Immature natural killer cell (primary cell): ENCODE measurements around the gene CTRL. TPM values are rescaled to one million over a fixed set of nuclear protein-coding genes. Genes with fewer than 3 reads are reported as not detected.
"Not testable (repeated sequence)": the region's sequence is repeated elsewhere in the genome, so short reads cannot be mapped to it uniquely, and the experiment has no call there.

Experiments
- DNase-seq, 3 donors: peaks; one replicate each; pipeline ENCODE4 v3.0.0; 2022; ENCODE audit warnings: mixed read lengths in 1 of 3
- H3K27ac Mint-ChIP-seq, 6 donors: one replicate each; pipeline ENCODE4 v1.8.0; 2020; ENCODE audit warnings: mixed read lengths in 6 of 6, mild to moderate bottlenecking in 5 of 6, inconsistent platforms in 4 of 6, moderate library complexity in 3 of 6
- H3K27me3 Mint-ChIP-seq, 3 donors: one replicate each; pipeline ENCODE4 v1.8.0; 2020 to 2021; ENCODE audit warnings: low read depth in 3 of 3, mild to moderate bottlenecking in 3 of 3, mixed read lengths in 3 of 3, moderate library complexity in 3 of 3, inconsistent platforms in 1 of 3
- H3K36me3 Mint-ChIP-seq, 3 donors: one replicate each; pipeline ENCODE4 v1.8.0; 2020; ENCODE audit warnings: mixed read lengths in 3 of 3, inconsistent platforms in 2 of 3, mild to moderate bottlenecking in 2 of 3
- H3K4me1 Mint-ChIP-seq, 2 donors: one replicate each; pipeline ENCODE4 v1.8.0; 2020; ENCODE audit warnings: inconsistent platforms in 2 of 2, mild to moderate bottlenecking in 2 of 2, mixed read lengths in 2 of 2, moderate library complexity in 1 of 2
- H3K4me3 Mint-ChIP-seq, 5 donors: one replicate each; pipeline ENCODE4 v1.8.0; 2020; ENCODE audit warnings: mild to moderate bottlenecking in 5 of 5, mixed read lengths in 5 of 5, inconsistent platforms in 3 of 5, moderate library complexity in 3 of 5
- H3K9me3 Mint-ChIP-seq, 6 donors: one replicate each; pipeline ENCODE4 v1.8.0; 2020; ENCODE audit warnings: mild to moderate bottlenecking in 6 of 6, mixed read lengths in 6 of 6, inconsistent platforms in 4 of 6, moderate library complexity in 3 of 6
- polyA plus RNA-seq, 3 donors: library from polyadenylated mRNA; unstranded; fragments of 300-500 nt; fragmentation: Illumina TruSeq; gene quantifications; one replicate each; pipeline ENCODE4 v1.2.3, GENCODE V29; 2021

CTRL gene
- polyA plus RNA-seq, 3 donors from 2014 or later: 0.59 to 2.9 (median 2.0) TPM

- Mint-ChIP-seq H3K4me3 (no peak overlapping the region), H3K36me3 (peaks cover 0 to 11% (median 0%) of the 10 kb centered on the region in 3 donors), H3K27ac (peak overlapping the region in 2 of 6 donors; percentile 19 to 51), H3K4me1 (peaks cover 11 to 27% of the 10 kb centered on the region in 2 donors), H3K9me3 (no peaks in the 10 kb centered on the region), H3K27me3 (peaks cover 0 to 3% (median 1%) of the 10 kb centered on the region in 3 donors)
- DNase-seq: no peak
Observed at GRCh38 chr16:67917852-67918236, 13.8 kb downstream of the CTRL start.

GRCh38 chr16:67917140-67917851 lies 14.4 kb downstream of the CTRL start:
- peaks cover 0 to 3% (median 1%) of the 10 kb centered on the region in 3 donors for H3K27me3 Mint-ChIP-seq
- peaks cover 11 to 24% of the 10 kb centered on the region in 2 donors for H3K4me1 Mint-ChIP-seq
- H3K36me3 Mint-ChIP-seq: peaks cover 0 to 11% (median 0%) of the 10 kb centered on the region in 3 donors
- H3K4me3 Mint-ChIP-seq: no peak overlapping the region
- DNase-seq: no peak
- no peaks in the 10 kb centered on the region for H3K9me3 Mint-ChIP-seq
- H3K27ac Mint-ChIP-seq: peak overlapping the region in 5 of 6 donors; percentile 19 to 56 (median 46)

GRCh38 chr16:67915831-67916723 lies 15.6 kb downstream of the CTRL start:
- peaks cover 0 to 3% (median 0%) of the 10 kb centered on the region in 3 donors for H3K27me3 Mint-ChIP-seq

GRCh38 chr16:67915496-67915769 lies 16.2 kb downstream of the CTRL start:
- DNase-seq, H3K27me3 Mint-ChIP-seq, H3K27ac Mint-ChIP-seq, H3K9me3 Mint-ChIP-seq, H3K4me3 Mint-ChIP-seq: not testable (repeated sequence)
- peaks cover 11 to 18% of the 10 kb centered on the region in 2 donors for H3K4me1 Mint-ChIP-seq
- H3K36me3 Mint-ChIP-seq: peaks cover 0 to 11% (median 0%) of the 10 kb centered on the region in 3 donors

More at GRCh38 chr16:67915831-67916723, 15.6 kb downstream of the CTRL start:
- Mint-ChIP-seq H3K4me1 (peaks cover 11 to 18% of the 10 kb centered on the region in 2 donors), H3K4me3 (no peak overlapping the region), H3K9me3 (no peaks in the 10 kb centered on the region), H3K27ac (peak overlapping the region in 1 of 6 donors; percentile 28), H3K36me3 (peaks cover 0 to 11% (median 0%) of the 10 kb centered on the region in 3 donors)
- no peak for DNase-seq

- Mint-ChIP-seq H3K9me3 (no peaks in the 10 kb centered on the region), H3K36me3 (peaks cover 0 to 11% (median 0%) of the 10 kb centered on the region in 3 donors), H3K27ac (no peak overlapping the region), H3K4me3 (no peak overlapping the region), H3K4me1 (peaks cover 11 to 18% of the 10 kb centered on the region in 2 donors), H3K27me3 (peaks cover 0 to 3% (median 0%) of the 10 kb centered on the region in 3 donors)
- no peak for DNase-seq
Observed at GRCh38 chr16:67914758-67915495, 16.7 kb downstream of the CTRL start.

GRCh38 chr16:67910158-67910557 lies 21.5 kb downstream of the CTRL start:
- Mint-ChIP-seq H3K36me3 (peaks cover 0 to 5% (median 5%) of the 10 kb centered on the region in 3 donors), H3K4me1 (peaks cover 0 to 2% of the 10 kb centered on the region in 2 donors), H3K27ac (no peak overlapping the region), H3K4me3 (no peak overlapping the region), H3K9me3 (no peaks in the 10 kb centered on the region), H3K27me3 (no peaks in the 10 kb centered on the region)
- no peak for DNase-seq

GRCh38 chr16:67909056-67909742 lies 22.5 kb downstream of the CTRL start:
- Mint-ChIP-seq H3K36me3 (peaks cover 0 to 8% (median 7%) of the 10 kb centered on the region in 3 donors), H3K27me3 (no peaks in the 10 kb centered on the region), H3K9me3 (no peaks in the 10 kb centered on the region), H3K27ac (no peak overlapping the region), H3K4me3 (no peak overlapping the region), H3K4me1 (peaks cover 0 to 2% of the 10 kb centered on the region in 2 donors)
- DNase-seq: no peak

GRCh38 chr16:67907397-67908180 lies 24.1 kb downstream of the CTRL start:
- H3K27me3 Mint-ChIP-seq: no peaks in the 10 kb centered on the region
- no peak overlapping the region for H3K27ac Mint-ChIP-seq
- no peaks in the 10 kb centered on the region for H3K9me3 Mint-ChIP-seq
- no peak for DNase-seq
- no peak overlapping the region for H3K4me3 Mint-ChIP-seq
- H3K4me1 Mint-ChIP-seq: peaks cover 2 to 5% of the 10 kb centered on the region in 2 donors
- peaks cover 0 to 8% (median 8%) of the 10 kb centered on the region in 3 donors for H3K36me3 Mint-ChIP-seq

GRCh38 chr16:67902831-67903230 lies 28.8 kb downstream of the CTRL start:
- Mint-ChIP-seq H3K36me3 (peaks cover 0 to 8% (median 4%) of the 10 kb centered on the region in 3 donors), H3K27ac (peak overlapping the region in 1 of 6 donors; percentile 35), H3K27me3 (no peaks in the 10 kb centered on the region), H3K4me1 (peaks cover 5 to 10% of the 10 kb centered on the region in 2 donors), H3K4me3 (no peak overlapping the region), H3K9me3 (no peaks in the 10 kb centered on the region)
- DNase-seq: no peak

- H3K27ac Mint-ChIP-seq: no peak overlapping the region
Observed at GRCh38 chr16:67901734-67902133, 29.9 kb downstream of the CTRL start.

GRCh38 chr16:67897231-67897630 lies 34.4 kb downstream of the CTRL start:
- no peaks in the 10 kb centered on the region for H3K9me3 Mint-ChIP-seq
- H3K4me1 Mint-ChIP-seq: peaks cover 38 to 48% of the 10 kb centered on the region in 2 donors
- H3K4me3 Mint-ChIP-seq: no peak overlapping the region
- H3K27ac Mint-ChIP-seq: peak overlapping the region in 3 of 6 donors; percentile 9 to 43 (median 38)
- no peaks in the 10 kb centered on the region for H3K36me3 Mint-ChIP-seq
- no peak for DNase-seq
- peaks cover 0 to 2% (median 0%) of the 10 kb centered on the region in 3 donors for H3K27me3 Mint-ChIP-seq

More at GRCh38 chr16:67901734-67902133, 29.9 kb downstream of the CTRL start:
- Mint-ChIP-seq H3K27me3 (no peaks in the 10 kb centered on the region), H3K9me3 (no peaks in the 10 kb centered on the region), H3K36me3 (peaks cover 0 to 8% (median 4%) of the 10 kb centered on the region in 3 donors), H3K4me3 (no peak overlapping the region), H3K4me1 (peaks cover 14 to 17% of the 10 kb centered on the region in 2 donors)
- no peak for DNase-seq

- Mint-ChIP-seq H3K27ac (peak overlapping the region; percentile 93 to 98 (median 95)), H3K4me3 (peak overlapping the region; percentile 89 to 95 (median 93)), H3K4me1 (peaks cover 38 to 40% of the 10 kb centered on the region in 2 donors), H3K9me3 (no peaks in the 10 kb centered on the region), H3K36me3 (no peaks in the 10 kb centered on the region), H3K27me3 (peaks cover 0 to 2% (median 0%) of the 10 kb centered on the region in 3 donors)
- DNase-seq: no peak
Observed at GRCh38 chr16:67893743-67894399, 37.8 kb downstream of the CTRL start.
